ENCODE results near the gene APOLD1. TPM values are rescaled to one million over a fixed set of nuclear protein-coding genes. Genes with fewer than 3 reads are reported as not detected.

The APOLD1 gene
- total RNA-seq, 1 donor from 2014 or later, result 5.1 TPM

GRCh38 chr12:12777092-12777491 lies 8.4 kb upstream of the APOLD1 start:
- TF ChIP-seq CTCF (IDR thresholded peaks at IDR 0.05; ENCODE audit: unreplicated experiment), result no peak
- Mint-ChIP-seq H3K4me1 (peaks cover 11% of the 10 kb centered on the region), H3K4me3 (no peak overlapping the region), H3K36me3 (no peaks in the 10 kb centered on the region), H3K9me3 (peaks cover 10% of the 10 kb centered on the region), H3K27ac (no peak overlapping the region), H3K27me3 (ENCODE audit: low read depth) (no peaks in the 10 kb centered on the region)
- no peak for DNase-seq (ENCODE audit: low spot score in 2 of 2, unreplicated experiment in 2 of 2)

- H3K4me1 Mint-ChIP-seq, result peaks cover 11% of the 10 kb centered on the region
- no peak overlapping the region for H3K27ac Mint-ChIP-seq
- H3K36me3 Mint-ChIP-seq, result no peaks in the 10 kb centered on the region
- H3K9me3 Mint-ChIP-seq, result no peaks in the 10 kb centered on the region
- no peak for TF ChIP-seq CTCF (IDR thresholded peaks at IDR 0.05; ENCODE audit: unreplicated experiment)
- H3K4me3 Mint-ChIP-seq, result no peak overlapping the region
- H3K27me3 Mint-ChIP-seq (ENCODE audit: low read depth), result no peaks in the 10 kb centered on the region
- no peak for DNase-seq (ENCODE audit: low spot score in 2 of 2, unreplicated experiment in 2 of 2)
These were observed 6.5 kb upstream of the APOLD1 start for GRCh38 chr12:12779007-12779406.

- no peak for DNase-seq (ENCODE audit: low spot score in 2 of 2, unreplicated experiment in 2 of 2)
- H3K4me1 Mint-ChIP-seq, result peaks cover 11% of the 10 kb centered on the region
- H3K9me3 Mint-ChIP-seq, result no peaks in the 10 kb centered on the region
- no peaks in the 10 kb centered on the region for H3K27me3 Mint-ChIP-seq (ENCODE audit: low read depth)
- no peak overlapping the region for H3K27ac Mint-ChIP-seq
- TF ChIP-seq CTCF (IDR thresholded peaks at IDR 0.05; ENCODE audit: unreplicated experiment), result no peak
- H3K36me3 Mint-ChIP-seq, result no peaks in the 10 kb centered on the region
- H3K4me3 Mint-ChIP-seq, result no peak overlapping the region
These were observed 5.9 kb upstream of the APOLD1 start for GRCh38 chr12:12779529-12779928.

- Mint-ChIP-seq H3K27me3 (ENCODE audit: low read depth) (no peaks in the 10 kb centered on the region), H3K27ac (no peak overlapping the region), H3K36me3 (no peaks in the 10 kb centered on the region), H3K4me1 (peaks cover 20% of the 10 kb centered on the region), H3K4me3 (no peak overlapping the region), H3K9me3 (no peaks in the 10 kb centered on the region)
- no peak for DNase-seq (ENCODE audit: low spot score in 2 of 2, unreplicated experiment in 2 of 2)
- no peak for TF ChIP-seq CTCF (IDR thresholded peaks at IDR 0.05; ENCODE audit: unreplicated experiment)
These were observed 1.3 kb upstream of the APOLD1 start for GRCh38 chr12:12784116-12784515.

GRCh38 chr12:12786351-12786705 lies 869 bp downstream of the APOLD1 start:
- H3K36me3 Mint-ChIP-seq, result no peaks in the 10 kb centered on the region
- H3K4me3 Mint-ChIP-seq, result peak overlapping the region; percentile 56
- no peaks in the 10 kb centered on the region for H3K9me3 Mint-ChIP-seq
- no peaks in the 10 kb centered on the region for H3K27me3 Mint-ChIP-seq (ENCODE audit: low read depth)
- no peak for DNase-seq (ENCODE audit: low spot score in 2 of 2, unreplicated experiment in 2 of 2)
- H3K27ac Mint-ChIP-seq, result peak overlapping the region; percentile 34
- no peak for TF ChIP-seq CTCF (IDR thresholded peaks at IDR 0.05; ENCODE audit: unreplicated experiment)
- peaks cover 27% of the 10 kb centered on the region for H3K4me1 Mint-ChIP-seq
